ENCODE data around the gene DLEC1.

DNA sequence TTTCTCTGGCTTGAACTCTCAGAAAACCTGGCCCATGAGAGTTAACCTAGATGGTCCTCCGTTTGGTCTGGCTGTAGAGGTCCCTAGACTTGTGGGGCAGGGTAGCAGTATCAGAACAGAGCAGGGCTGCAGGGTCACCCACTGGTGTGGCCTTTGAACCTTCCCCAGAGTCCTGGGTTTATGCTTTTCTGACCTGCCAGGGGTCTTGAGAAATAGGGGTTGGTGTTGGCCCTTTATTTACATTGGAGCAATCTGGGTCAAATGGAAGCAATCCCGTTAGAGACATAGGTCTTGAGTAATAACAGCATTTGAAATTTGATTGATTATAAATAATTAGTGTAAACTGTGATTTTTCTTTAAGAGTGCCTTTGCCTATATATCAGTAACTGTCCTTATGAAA is 23.8 kb downstream of the DLEC1 start:
- TF ChIP-seq, protein P1, sequence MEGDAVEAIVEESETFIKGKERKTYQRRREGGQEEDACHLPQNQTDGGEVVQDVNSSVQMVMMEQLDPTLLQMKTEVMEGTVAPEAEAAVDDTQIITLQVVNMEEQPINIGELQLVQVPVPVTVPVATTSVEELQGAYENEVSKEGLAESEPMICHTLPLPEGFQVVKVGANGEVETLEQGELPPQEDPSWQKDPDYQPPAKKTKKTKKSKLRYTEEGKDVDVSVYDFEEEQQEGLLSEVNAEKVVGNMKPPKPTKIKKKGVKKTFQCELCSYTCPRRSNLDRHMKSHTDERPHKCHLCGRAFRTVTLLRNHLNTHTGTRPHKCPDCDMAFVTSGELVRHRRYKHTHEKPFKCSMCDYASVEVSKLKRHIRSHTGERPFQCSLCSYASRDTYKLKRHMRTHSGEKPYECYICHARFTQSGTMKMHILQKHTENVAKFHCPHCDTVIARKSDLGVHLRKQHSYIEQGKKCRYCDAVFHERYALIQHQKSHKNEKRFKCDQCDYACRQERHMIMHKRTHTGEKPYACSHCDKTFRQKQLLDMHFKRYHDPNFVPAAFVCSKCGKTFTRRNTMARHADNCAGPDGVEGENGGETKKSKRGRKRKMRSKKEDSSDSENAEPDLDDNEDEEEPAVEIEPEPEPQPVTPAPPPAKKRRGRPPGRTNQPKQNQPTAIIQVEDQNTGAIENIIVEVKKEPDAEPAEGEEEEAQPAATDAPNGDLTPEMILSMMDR (conservative IDR thresholded peaks at IDR 0.05; ENCODE audit: low read length), result no peak
- TF ChIP-seq EZH2phosphoT487 (IDR thresholded peaks at IDR 0.05; ENCODE audit: borderline replicate concordance), result no peak

Data from Loucy (cell line).